SK-N-SH (cell line): ENCODE results near the gene GFPT1. TPM values are rescaled to one million over a fixed set of nuclear protein-coding genes. Genes with fewer than 3 reads are reported as not detected.

ENCODE experiments used
- CTCF ChIA-PET: fragments of 300-600, 350-600 bp; formaldehyde crosslinking; extraction: SDS; loops from one replicate; lab custom pipeline; 2021; lab: Yijun Ruan, JAX
- POLR2A ChIA-PET: fragments of 350-600 bp; sonication (Branson Sonifier 250); formaldehyde crosslinking; extraction: SDS; loops from one replicate; lab custom pipeline; 2020; ENCODE audit warnings: antibody characterized with exemption, inconsistent platforms; lab: Yijun Ruan, JAX
- DNase-seq: peaks from one replicate; pipeline ENCODE4 v3.0.0; 2012
- H2AFZ ChIP-seq: fragments of 200-600 bp; sonication (generic); 2 replicates; pipeline ENCODE4 v1.8.1; 2016; ENCODE audit warnings: antibody characterized with exemption, mild to moderate bottlenecking, low read depth
- H3F3A ChIP-seq: fragments of 200-600 bp; sonication (generic); replicated peaks from 2 replicates; pipeline ENCODE3; 2016; ENCODE audit warnings: antibody characterized with exemption, mild to moderate bottlenecking; ENCODE audit not compliant: insufficient read depth
- H3K27ac ChIP-seq, 2 experiments: fragments of 200-500 bp in 1 of 2; fragments of 200-600 bp in 1 of 2; sonication (Bioruptor generic) in 1 of 2; sonication (generic), shearing (Covaris generic) in 1 of 2; 2 replicates each; pipeline versions ENCODE4 v1.5.1 to v1.6.1; 2014 to 2016; ENCODE audit warnings: low read depth in 2 of 2, inconsistent platforms in 1 of 2, low read length in 1 of 2, mild to moderate bottlenecking in 1 of 2, mixed read lengths in 1 of 2
- H3K27me3 ChIP-seq: fragments of 200-600 bp; sonication (generic), shearing (Covaris generic); 2 replicates; pipeline ENCODE4 v1.6.1; 2016; ENCODE audit warnings: mixed run types; ENCODE audit not compliant: insufficient read depth
- H3K36me3 ChIP-seq, 2 experiments: fragments of 200-500 bp in 1 of 2; fragments of 200-600 bp in 1 of 2; sonication (Bioruptor generic) in 1 of 2; sonication (generic) in 1 of 2; replicated peaks in 1 of 2; 2 replicates each; pipeline versions ENCODE3 to v1.5.1; 2014 to 2016; ENCODE audit warnings: low read length in 1 of 2, mild to moderate bottlenecking in 1 of 2; ENCODE audit not compliant: insufficient read depth in 2 of 2, control insufficient read depth in 1 of 2
- H3K4me1 ChIP-seq, 2 experiments: fragments of 200-500 bp in 1 of 2; fragments of 200-600 bp in 1 of 2; sonication (Bioruptor generic) in 1 of 2; sonication (generic), shearing (Covaris generic) in 1 of 2; 2 replicates each; pipeline versions ENCODE4 v1.5.1 to v1.6.1; 2014 to 2016; ENCODE audit warnings: low read depth in 1 of 2, low read length in 1 of 2, mixed run types in 1 of 2; ENCODE audit not compliant: insufficient read depth in 2 of 2, control insufficient read depth in 1 of 2
- H3K4me2 ChIP-seq: fragments of 200-600 bp; sonication (generic), shearing (Covaris generic); 2 replicates; pipeline ENCODE4 v1.6.1; 2017; ENCODE audit warnings: mixed run types
- H3K4me3 ChIP-seq, 2 experiments: fragments of 200-500 bp in 1 of 2; fragments of 200-600 bp in 1 of 2; sonication (Bioruptor generic) in 1 of 2; sonication (generic), shearing (Covaris generic) in 1 of 2; 2 replicates each; pipeline versions ENCODE4 v1.5.1 to v1.8.1; 2014 to 2016; ENCODE audit warnings: low read depth in 2 of 2, inconsistent platforms in 1 of 2, low read length in 1 of 2, mild to moderate bottlenecking in 1 of 2, mixed read lengths in 1 of 2, moderate library complexity in 1 of 2
- H3K79me2 ChIP-seq: fragments of 200-600 bp; sonication (generic); 2 replicates; pipeline ENCODE4 v1.8.1; 2017; ENCODE audit warnings: mild to moderate bottlenecking; ENCODE audit not compliant: insufficient read depth
- H3K9ac ChIP-seq: fragments of 200-600 bp; sonication (generic); 2 replicates; pipeline ENCODE4 v1.6.1; 2017; ENCODE audit warnings: mixed run types
- H3K9me2 ChIP-seq: fragments of 200-600 bp; sonication (generic); 2 replicates; pipeline ENCODE4 v1.6.1; 2017; ENCODE audit warnings: mixed run types
- H3K9me3 ChIP-seq: fragments of 200-600 bp; sonication (generic); 2 replicates; pipeline ENCODE4 v1.6.1; 2017; ENCODE audit warnings: mixed run types, mild to moderate bottlenecking, moderate library complexity
- H4K20me1 ChIP-seq: fragments of 200-600 bp; sonication (generic); 2 replicates; pipeline ENCODE4 v1.6.1; 2017; ENCODE audit warnings: mild to moderate bottlenecking, mixed run types; ENCODE audit not compliant: insufficient read depth
- CHD2 ChIP-seq: fragments of 150-350 bp; IDR thresholded peaks from 2 replicates; pipeline ENCODE4 v1.6.1; 2018; ENCODE audit warnings: low read length; ENCODE audit not compliant: partially characterized antibody
- EP300 ChIP-seq, 2 experiments: IDR thresholded peaks; 2 replicates each; pipeline versions ENCODE4 v1.4.0 to v1.6.1; 2012; ENCODE audit warnings: borderline replicate concordance in 1 of 2, low read depth in 1 of 2, low read length in 1 of 2
- EZH2phosphoT487 ChIP-seq: fragments of 200-600 bp; sonication (generic); IDR thresholded peaks from 2 replicates; pipeline ENCODE4 v1.6.1; 2017; ENCODE audit warnings: low read depth, mixed run types, mild to moderate bottlenecking, antibody characterized with exemption, moderate library complexity, borderline replicate concordance
- FOSL2 ChIP-seq: IDR thresholded peaks from 2 replicates; pipeline ENCODE4 v1.4.0; 2012; ENCODE audit warnings: low read depth, mild to moderate bottlenecking, moderate library complexity, borderline replicate concordance
- FOXJ3 ChIP-seq: sonication (generic); formaldehyde crosslinking; IDR thresholded peaks from 2 replicates; pipeline ENCODE4 v1.5.1; 2020; ENCODE audit warnings: mild to moderate bottlenecking, missing genetic modification reagents
- FOXM1 ChIP-seq: IDR thresholded peaks from 2 replicates; pipeline ENCODE4 v1.4.0; 2012; ENCODE audit warnings: low read depth, mild to moderate bottlenecking
- GATA2 ChIP-seq: sonication (generic); formaldehyde crosslinking; IDR thresholded peaks from 2 replicates; pipeline ENCODE4 v1.5.0; 2020; ENCODE audit warnings: mild to moderate bottlenecking, missing genetic modification reagents
- NFIC ChIP-seq: IDR thresholded peaks from 2 replicates; pipeline ENCODE4 v1.4.0; 2012; ENCODE audit warnings: borderline replicate concordance
- NRF1 ChIP-seq: IDR thresholded peaks from 2 replicates; pipeline ENCODE4 v1.6.1; 2012; ENCODE audit warnings: low read depth, mild to moderate bottlenecking, low read length
- POLR2AphosphoS5 ChIP-seq: IDR thresholded peaks from 2 replicates; pipeline ENCODE4 v1.6.1; 2012; ENCODE audit warnings: low read depth, low read length
- RAD21 ChIP-seq: IDR thresholded peaks from 2 replicates; pipeline ENCODE4 v1.6.1; 2012; ENCODE audit warnings: mild to moderate bottlenecking, low read length
- RCOR1 ChIP-seq: fragments of 150-350 bp; IDR thresholded peaks from 2 replicates; pipeline ENCODE4 v1.6.1; 2017; ENCODE audit warnings: antibody characterized with exemption, low read length
- RFX5 ChIP-seq: IDR thresholded peaks from 2 replicates; pipeline ENCODE4 v1.6.1; 2012; ENCODE audit warnings: mild to moderate bottlenecking, improper control_type of control experiment, low read length
- TCF12 ChIP-seq: IDR thresholded peaks from 2 replicates; pipeline ENCODE4 v1.4.0; 2012
- YY1 ChIP-seq: IDR thresholded peaks from 2 replicates; pipeline ENCODE4 v1.4.0; 2012; ENCODE audit warnings: low read depth, mild to moderate bottlenecking
- WGBS: methylation state at CpG from one replicate; pipeline ENCODE4 v1.1.6; 2017; ENCODE audit warnings: low lambda C conversion rate; 5-methylcytosine and 5-hydroxymethylcytosine counted together
- polyA plus RNA-seq, 3 experiments: library from polyadenylated mRNA; depleted of rRNA; stranded (reverse); fragments of >200 nt; gene quantifications; 2 replicates each; pipeline ENCODE4 v1.2.3, GENCODE V29; 2012
- TF ChIP-seq, protein P1 (sequence below): fragments of 150-350 bp; IDR thresholded peaks from 2 replicates; pipeline ENCODE4 v1.6.1; 2017; ENCODE audit warnings: antibody characterized with exemption, low read length, low read depth, borderline replicate concordance
- TF ChIP-seq, protein P2 (sequence below): IDR thresholded peaks from 2 replicates; pipeline ENCODE4 v1.6.1; 2012; ENCODE audit warnings: mild to moderate bottlenecking, low read depth, low read length, moderate library complexity

Gene GFPT1
- polyA plus RNA-seq, 1 of the 3 experiments (the other 2 are of a cell fraction): 6.0 TPM

GRCh38 chr2:69369802-69370201 lies 17.2 kb downstream of the GFPT1 start:
- CTCF ChIA-PET: no interaction called here
- Histone ChIP-seq H3K9me3 (no peaks in the 10 kb centered on the region), H3K4me2 (no peak overlapping the region), H3K4me1 (no peaks in the 10 kb centered on the region), H3K27ac (no peak overlapping the region), H3K9me2 (no peaks in the 10 kb centered on the region), H3K9ac (no peak overlapping the region), H3K4me3 (no peak overlapping the region), H2AFZ (no peak overlapping the region), H3K36me3 (peaks cover 37 to 76% of the 10 kb centered on the region in 2 experiments), H4K20me1 (peaks cover 13% of the 10 kb centered on the region), H3F3A (no peaks in the 10 kb centered on the region), H3K79me2 (peaks cover 46% of the 10 kb centered on the region), H3K27me3 (no peaks in the 10 kb centered on the region)
- no peak for TF ChIP-seq NRF1
- TF ChIP-seq FOSL2: no peak
- TF ChIP-seq, protein P1, sequence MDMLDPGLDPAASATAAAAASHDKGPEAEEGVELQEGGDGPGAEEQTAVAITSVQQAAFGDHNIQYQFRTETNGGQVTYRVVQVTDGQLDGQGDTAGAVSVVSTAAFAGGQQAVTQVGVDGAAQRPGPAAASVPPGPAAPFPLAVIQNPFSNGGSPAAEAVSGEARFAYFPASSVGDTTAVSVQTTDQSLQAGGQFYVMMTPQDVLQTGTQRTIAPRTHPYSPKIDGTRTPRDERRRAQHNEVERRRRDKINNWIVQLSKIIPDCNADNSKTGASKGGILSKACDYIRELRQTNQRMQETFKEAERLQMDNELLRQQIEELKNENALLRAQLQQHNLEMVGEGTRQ: no peak
- no peak for TF ChIP-seq FOXM1
- no peak for TF ChIP-seq POLR2AphosphoS5
- no peak for TF ChIP-seq CHD2
- TF ChIP-seq FOXJ3 (CRISPR knock-in tag): no peak
- TF ChIP-seq RFX5: no peak
- no peak for TF ChIP-seq NFIC
- TF ChIP-seq, protein P2, sequence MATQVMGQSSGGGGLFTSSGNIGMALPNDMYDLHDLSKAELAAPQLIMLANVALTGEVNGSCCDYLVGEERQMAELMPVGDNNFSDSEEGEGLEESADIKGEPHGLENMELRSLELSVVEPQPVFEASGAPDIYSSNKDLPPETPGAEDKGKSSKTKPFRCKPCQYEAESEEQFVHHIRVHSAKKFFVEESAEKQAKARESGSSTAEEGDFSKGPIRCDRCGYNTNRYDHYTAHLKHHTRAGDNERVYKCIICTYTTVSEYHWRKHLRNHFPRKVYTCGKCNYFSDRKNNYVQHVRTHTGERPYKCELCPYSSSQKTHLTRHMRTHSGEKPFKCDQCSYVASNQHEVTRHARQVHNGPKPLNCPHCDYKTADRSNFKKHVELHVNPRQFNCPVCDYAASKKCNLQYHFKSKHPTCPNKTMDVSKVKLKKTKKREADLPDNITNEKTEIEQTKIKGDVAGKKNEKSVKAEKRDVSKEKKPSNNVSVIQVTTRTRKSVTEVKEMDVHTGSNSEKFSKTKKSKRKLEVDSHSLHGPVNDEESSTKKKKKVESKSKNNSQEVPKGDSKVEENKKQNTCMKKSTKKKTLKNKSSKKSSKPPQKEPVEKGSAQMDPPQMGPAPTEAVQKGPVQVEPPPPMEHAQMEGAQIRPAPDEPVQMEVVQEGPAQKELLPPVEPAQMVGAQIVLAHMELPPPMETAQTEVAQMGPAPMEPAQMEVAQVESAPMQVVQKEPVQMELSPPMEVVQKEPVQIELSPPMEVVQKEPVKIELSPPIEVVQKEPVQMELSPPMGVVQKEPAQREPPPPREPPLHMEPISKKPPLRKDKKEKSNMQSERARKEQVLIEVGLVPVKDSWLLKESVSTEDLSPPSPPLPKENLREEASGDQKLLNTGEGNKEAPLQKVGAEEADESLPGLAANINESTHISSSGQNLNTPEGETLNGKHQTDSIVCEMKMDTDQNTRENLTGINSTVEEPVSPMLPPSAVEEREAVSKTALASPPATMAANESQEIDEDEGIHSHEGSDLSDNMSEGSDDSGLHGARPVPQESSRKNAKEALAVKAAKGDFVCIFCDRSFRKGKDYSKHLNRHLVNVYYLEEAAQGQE: no peak
- TF ChIP-seq EZH2phosphoT487: no peak
- TF ChIP-seq RAD21: no peak
- WGBS: 97% methylated on average over 1 of the region's 1 CpG
- DNase-seq: no peak
- POLR2A ChIA-PET: no interaction called here

GRCh38 chr2:69368588-69368987 lies 18.4 kb downstream of the GFPT1 start:
- TF ChIP-seq RFX5: no peak
- TF ChIP-seq NFIC: no peak
- TF ChIP-seq TCF12: no peak
- TF ChIP-seq YY1: no peak
- no peak for TF ChIP-seq EP300 (IDR thresholded peaks at IDR 0.05; ENCODE audit: borderline replicate concordance in 1 of 2, low read depth in 1 of 2, low read length in 1 of 2)
- TF ChIP-seq GATA2 (CRISPR knock-in tag): no peak
- TF ChIP-seq, protein P2: no peak
- TF ChIP-seq RCOR1: no peak
- no peaks in the 10 kb centered on the region for H3K4me1 ChIP-seq
- no peak for DNase-seq
- H3K4me3 ChIP-seq: no peak overlapping the region
- H3K4me2 ChIP-seq: no peak overlapping the region
- H3K27ac ChIP-seq: no peak overlapping the region
- no peaks in the 10 kb centered on the region for H3F3A ChIP-seq
- no peaks in the 10 kb centered on the region for H3K27me3 ChIP-seq
- ChIA-PET CTCF (no interaction called here), POLR2A (interaction anchor here (0.9 kb wide), 1 partner anchor 67 kb away, joined by 3 read pairs; no protein-coding TSS in a partner anchor)
- H3K36me3 ChIP-seq: peaks cover 37 to 82% of the 10 kb centered on the region in 2 experiments
- H3K9me3 ChIP-seq: no peaks in the 10 kb centered on the region
- no peak overlapping the region for H3K9ac ChIP-seq
- no peak overlapping the region for H2AFZ ChIP-seq
- peaks cover under 1% of the 10 kb centered on the region; the same call in 1 of the 2 replicates for H4K20me1 ChIP-seq
- peaks cover 34% of the 10 kb centered on the region for H3K79me2 ChIP-seq
- H3K9me2 ChIP-seq: no peaks in the 10 kb centered on the region
- 96% methylated on average over 7 of the region's 7 CpGs for WGBS
